NK-92 (cell line): Measurements from ENCODE around the gene ACAA1.
A peak's percentile ranks its signal among the peaks of the same experiment; 100 is the strongest.

Source experiments
- DNase-seq: peaks from one replicate; lab custom pipeline; 2025; ENCODE audit not compliant: unreplicated experiment; lab: John Stamatoyannopoulos, UW

The ACAA1 gene

DNA sequence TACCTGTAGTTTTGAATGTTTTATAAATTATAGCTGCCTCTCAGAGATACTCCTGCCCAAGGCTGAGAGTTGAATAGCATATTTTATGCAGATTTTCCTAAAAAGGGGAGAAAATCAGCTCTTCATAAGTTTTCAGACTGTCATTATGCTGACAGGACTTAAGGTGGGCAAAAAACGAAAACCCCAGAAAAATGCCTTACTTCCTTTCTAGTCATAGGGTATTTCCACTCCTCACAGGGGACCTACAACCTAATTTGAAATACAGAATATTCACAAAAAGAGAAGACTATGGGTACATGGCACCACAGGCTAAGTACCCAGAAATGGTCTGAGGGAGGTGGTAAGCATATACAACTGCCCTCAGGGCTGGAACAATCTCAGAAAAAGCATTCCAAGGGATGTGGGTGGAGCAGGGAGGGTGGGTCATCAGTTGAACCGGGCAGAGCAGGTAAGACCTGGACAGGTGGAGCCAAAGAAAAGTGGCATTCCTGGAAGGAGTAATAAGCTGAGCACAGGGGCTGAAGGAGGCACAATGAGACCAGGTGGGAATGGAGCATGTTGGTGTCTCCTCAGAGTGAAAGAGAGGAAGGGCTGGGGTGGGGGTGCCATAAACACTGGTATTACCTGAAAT is 17.8 kb upstream of the ACAA1 start:
- no peak for DNase-seq

DNA sequence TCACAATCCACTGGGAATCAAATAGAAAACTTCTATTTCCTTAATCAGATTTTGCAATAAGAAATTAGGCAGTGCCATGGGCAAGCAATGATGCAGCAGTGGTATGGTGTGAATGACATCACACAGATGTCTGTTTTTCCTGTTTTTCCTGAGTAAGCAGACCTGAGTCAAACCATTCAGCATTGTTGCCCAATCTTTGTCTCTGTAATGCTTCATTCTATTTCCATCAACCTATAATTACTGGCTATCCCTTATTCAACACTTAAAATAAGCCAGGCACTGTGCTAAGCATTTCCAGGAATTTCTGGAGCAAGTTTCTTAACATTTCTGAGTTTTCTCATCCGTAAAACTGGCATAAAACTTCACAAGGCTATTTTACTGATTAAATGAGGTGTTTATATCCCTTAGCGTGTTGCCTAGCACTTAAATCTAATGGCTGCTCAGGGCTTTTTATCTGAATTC is 17.1 kb upstream of the ACAA1 start:
- DNase-seq, result no peak

DNA sequence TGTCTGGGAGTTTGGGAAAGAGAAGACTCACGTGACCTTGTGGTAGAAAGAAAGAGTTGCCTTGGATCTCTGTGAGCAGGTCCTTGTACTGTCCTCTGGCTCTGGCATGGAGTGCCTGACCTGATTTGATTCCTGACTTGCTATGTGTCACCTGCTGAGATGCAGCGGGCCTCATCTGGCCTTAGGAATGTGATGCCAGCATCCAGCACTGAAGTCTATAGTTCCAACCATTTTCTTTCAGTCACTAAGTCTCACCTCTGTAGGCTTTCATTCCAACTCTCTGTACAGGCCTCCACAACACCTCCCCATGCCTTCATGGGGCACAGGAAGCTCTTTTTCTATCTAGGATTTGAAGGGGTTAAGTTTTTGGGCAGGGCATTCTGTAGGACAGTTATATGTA is 16.3 kb upstream of the ACAA1 start:
- no peak for DNase-seq

DNA sequence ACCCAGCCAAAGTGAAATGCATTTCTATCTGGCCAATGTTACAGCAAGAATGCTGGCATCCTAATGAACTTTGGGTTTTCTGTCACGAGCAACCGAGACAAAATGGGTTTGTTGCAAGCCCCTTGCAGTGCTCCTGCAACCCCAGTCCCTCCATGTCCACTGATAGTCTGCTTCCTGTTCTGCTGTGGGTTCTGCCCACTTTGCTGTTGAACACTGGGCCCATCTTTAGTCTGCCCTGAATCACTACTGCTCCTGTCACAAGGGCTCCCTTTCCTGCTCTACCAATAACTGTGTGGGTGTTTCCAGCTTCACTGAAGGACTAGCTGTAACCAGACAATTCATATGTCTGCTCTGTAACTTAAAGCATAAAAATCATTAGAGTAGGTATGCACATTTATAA is 15.7 kb upstream of the ACAA1 start:
- no peak for DNase-seq

DNA sequence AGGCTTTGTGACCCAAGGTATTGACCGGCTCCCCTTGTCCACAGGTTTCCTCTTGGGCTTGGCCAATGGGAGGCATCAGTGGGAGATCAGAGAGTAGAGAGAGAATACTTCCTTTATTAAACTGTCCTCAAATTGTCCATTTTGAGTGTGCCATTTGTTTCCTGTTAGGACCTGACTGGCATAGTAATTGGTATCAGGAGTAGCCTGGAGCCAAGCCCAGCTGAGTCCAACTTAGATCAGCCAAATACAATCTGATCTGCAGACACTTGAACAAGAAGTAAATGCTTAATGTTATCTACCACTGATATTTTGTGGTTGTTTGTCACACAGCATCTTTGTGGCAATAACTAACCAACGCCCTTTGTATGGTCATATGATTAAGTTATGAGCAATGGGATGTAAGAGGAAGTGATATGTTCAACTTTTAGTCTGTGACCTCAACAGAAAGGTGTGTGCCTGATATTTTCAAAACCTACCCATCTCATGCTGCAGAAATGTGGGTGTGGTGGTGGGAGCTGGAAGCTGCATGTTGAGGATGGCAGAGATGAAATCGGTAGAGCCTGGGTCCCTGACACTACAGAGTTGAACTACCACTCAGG is 14.8 kb upstream of the ACAA1 start:
- no peak for DNase-seq

DNA sequence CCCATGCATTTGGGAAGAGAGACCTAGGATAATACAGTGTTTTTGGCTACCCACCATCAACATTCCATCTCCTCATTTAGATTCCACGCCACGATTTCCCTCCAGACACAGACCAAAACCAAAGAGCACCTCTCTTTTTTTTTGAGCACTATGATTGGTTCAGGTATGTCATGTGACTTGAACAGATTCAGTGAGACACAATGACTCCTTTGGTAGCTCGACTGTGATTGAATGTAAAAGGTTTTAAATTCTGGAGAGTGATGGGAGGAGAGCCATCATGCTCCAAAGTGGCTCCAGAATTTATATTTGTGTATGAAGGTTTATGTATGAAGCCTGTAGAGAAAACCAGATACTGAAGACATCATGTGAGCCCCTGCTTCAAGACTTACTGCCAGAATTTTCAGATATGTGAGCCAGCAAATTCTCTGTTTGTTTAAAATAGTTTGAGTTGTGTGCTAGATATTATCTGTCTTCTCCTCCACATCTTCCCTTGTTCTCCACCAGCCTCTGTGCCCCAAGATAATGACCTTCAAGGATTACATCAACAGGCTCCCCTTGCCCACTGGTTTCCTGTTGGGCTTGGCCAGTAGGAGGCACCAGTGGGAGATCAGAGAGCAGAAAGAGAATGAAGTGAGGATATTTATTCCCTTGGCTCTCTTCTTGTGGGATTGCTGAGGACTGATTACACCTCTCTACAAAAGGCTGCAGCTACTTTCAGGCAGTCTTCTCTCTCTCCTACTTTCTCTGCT is 14.0 kb upstream of the ACAA1 start:
- DNase-seq, result no peak

DNA sequence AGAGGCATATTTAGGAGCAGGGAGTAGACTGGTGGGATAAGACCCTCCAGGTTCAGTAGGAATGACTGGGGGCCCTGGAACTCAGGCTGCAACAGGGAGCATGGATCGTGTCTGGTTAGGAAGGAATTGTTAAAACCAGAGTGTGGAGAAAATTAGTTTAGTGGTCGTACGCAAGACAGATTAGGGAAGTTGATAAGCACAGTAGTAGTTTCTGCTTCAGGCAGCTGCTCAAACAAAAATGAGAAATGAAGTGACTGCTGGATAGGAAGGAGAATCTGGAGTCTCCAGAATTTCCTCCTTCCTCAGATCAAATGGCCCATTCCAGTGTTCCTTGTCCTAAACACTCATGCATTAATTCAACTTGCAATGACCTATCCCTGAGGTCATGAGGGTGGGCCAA is 12.8 kb upstream of the ACAA1 start:
- no peak for DNase-seq

DNA sequence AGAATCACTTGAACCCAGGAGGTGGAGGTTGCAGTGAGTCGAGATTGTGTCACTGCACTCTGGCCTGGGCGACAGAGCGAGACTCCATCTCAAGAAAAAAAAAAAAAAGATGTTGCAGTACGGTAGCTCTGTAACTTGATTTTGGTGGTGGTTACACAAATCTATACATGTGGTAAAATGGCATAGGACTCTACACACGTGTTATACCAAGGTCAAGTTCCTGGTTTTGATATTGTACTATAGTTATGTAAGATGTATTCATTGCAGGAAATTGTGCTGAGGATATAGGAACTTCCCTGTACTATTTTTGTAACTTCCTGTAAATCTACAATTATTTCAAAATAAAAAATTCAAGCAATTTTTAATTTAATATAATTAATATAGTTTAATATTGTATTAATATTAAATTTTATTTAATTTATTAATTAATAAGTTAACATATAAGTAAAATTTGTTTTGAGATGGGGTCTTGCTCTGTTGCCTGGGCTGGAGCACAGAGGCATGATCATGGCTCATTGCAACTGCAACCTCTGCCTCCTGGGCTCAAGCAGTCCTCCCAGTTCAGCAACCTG is 11.5 kb upstream of the ACAA1 start:
- DNase-seq, result no peak

DNA sequence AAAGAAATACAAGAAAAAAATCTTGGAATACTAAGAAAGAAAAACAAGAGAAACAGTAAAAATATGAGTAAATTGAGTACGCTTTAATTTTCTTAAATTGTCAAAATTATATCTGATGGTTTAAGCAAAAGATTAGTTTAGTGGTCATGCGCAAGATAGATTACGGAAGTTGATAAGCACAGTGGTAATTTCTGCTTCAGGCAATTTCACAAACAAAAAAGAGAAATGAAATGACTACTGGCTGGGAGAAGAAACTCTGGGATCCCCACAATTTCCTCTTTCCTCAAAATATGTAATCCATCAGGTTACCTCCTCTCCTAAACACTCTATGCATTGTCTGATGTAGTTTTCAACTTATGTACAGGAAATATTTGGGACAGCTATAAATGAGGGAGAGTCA is 10.5 kb upstream of the ACAA1 start:
- DNase-seq, result no peak

DNA sequence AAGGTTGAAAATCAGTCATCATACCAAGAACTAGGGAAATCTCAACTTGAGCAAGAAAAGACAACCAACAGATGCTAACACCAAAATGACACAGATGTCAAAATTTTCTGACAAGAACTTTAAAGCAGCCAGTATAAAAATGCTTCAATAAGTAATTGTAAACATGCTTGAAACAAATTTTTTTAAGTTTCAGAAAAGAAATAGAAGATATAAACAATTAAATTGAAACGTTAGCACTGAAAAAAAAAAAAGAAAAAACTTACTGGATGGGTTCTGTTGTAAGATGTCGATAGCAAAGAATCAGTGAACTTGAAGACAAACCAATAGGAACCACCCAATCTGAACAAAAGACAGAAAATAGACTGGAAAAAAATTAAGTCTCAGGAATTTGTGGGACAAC is 9.6 kb upstream of the ACAA1 start:
- no peak for DNase-seq

DNA sequence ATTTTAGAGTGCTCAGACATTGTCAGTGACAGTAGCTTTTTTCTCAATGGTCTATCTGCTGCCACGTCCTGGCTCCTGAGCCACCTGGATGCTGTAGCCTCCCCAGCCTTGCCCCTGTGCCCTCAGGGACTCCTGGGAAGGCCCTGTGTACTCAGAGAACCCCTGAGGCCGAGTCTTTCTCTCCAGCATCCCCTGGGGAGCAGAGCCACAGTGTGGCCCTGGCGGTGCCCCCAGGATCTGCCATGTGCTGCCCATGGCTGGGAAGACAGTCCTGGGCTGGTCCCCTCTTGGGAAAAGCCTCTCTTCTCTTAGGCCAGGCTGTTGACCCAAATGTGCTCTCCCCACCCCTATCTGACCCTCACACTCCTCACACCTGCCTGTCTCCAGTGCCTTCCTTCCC is 6.6 kb upstream of the ACAA1 start:
- DNase-seq, result no peak

DNA sequence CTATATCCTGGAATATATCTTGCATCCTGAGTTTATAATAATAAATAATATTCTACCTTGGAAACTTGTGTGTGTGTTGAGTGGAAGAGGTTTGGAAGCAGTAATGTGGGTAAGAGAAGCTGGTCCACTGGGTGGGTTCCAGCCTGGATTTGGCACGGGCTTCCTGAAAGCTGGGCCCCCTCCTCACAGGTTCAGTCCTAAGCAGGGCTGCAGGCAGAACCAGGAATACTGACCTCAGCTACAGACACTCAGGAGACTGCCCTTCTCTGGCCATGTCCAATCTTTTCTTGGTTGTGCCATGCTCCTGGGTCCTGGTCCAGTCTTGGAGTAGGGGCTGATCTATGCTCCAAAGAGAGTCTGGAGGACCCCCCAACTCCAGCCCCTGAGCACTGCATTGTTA is 6.0 kb upstream of the ACAA1 start:
- no peak for DNase-seq

DNA sequence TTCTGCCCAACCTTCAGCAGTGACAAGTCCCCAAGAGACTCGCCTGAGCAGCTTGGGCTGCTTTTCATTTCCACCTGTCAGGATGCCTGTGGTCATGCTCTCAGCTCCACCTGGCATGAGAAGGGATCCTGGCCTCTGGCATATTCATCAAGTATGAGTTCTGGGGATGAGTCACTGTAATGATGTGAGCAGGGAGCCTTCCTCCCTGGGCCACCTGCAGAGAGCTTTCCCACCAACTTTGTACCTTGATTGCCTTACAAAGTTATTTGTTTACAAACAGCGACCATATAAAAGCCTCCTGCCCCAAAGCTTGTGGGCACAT is 5.0 kb upstream of the ACAA1 start:
- DNase-seq, result no peak

DNA sequence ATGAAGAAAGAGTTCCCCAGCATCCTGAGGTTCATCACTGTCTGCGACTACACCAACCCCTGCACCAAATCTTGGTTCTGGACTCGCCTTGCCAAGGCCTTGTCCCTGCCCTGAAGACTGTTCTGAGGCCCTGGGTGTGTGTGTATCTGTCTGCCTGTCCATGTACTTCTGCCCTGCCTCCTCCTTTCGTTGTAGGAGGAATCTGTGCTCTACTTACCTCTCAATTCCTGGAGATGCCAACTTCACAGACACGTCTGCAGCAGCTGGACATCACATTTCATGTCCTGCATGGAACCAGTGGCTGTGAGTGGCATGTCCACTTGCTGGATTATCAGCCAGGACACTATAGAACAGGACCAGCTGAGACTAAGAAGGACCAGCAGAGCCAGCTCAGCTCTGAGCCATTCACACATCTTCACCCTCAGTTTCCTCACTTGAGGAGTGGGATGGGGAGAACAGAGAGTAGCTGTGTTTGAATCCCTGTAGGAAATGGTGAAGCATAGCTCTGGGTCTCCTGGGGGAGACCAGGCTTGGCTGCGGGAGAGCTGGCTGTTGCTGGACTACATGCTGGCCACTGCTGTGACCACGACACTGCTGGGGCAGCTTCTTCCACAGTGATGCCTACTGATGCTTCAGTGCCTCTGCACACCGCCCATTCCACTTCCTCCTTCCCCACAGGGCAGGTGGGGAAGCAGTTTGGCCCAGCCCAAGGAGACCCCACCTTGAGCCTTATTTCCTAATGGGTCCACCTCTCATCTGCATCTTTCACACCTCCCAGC is 4.4 kb upstream of the ACAA1 start:
- DNase-seq, result no peak

DNA sequence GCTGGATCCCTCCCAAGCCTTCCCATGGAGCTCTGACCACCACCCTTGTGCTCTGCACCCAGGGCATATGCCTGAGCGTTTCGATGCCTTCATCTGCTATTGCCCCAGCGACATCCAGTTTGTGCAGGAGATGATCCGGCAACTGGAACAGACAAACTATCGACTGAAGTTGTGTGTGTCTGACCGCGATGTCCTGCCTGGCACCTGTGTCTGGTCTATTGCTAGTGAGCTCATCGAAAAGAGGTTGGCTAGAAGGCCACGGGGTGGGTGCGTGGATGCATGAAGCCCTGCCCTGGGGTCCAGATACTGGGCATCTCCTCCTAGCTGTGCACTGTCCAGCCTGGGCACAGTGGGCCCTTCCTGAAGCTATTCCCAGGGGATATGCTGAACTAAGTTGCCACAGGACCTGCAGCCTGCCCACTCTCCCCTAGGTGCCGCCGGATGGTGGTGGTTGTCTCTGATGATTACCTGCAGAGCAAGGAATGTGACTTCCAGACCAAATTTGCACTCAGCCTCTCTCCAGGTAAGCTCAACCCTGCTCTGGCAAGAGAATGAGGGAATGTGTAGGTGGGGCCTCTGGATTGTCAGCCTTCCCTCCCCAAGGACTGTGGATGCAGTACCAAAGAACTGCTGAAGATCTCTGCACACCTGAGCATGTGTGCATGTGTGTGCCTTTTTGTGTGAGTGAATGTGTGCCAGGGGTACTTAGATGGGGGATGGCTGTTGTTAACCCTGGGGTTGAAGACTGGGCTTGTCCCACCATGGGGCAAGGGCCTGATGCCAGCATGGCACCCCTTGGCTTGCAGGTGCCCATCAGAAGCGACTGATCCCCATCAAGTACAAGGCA is 3.6 kb upstream of the ACAA1 start:
- DNase-seq, result no peak

DNA sequence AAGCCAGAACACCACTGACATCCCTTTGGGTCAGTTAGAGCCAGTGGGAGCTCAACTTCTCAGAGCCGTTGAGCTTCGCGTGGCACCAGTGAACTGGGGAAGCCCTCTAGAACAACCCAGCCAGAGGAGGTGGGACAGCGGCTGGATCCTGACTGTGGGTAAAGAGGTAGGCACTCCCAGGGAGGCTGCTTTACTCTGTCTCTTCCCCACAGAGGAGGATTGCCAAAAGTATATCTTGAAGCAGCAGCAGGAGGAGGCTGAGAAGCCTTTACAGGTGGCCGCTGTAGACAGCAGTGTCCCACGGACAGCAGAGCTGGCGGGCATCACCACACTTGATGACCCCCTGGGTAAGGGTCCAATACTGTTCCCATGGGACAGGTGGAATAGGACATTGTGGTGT is 2.7 kb upstream of the ACAA1 start:
- DNase-seq, result no peak

DNA sequence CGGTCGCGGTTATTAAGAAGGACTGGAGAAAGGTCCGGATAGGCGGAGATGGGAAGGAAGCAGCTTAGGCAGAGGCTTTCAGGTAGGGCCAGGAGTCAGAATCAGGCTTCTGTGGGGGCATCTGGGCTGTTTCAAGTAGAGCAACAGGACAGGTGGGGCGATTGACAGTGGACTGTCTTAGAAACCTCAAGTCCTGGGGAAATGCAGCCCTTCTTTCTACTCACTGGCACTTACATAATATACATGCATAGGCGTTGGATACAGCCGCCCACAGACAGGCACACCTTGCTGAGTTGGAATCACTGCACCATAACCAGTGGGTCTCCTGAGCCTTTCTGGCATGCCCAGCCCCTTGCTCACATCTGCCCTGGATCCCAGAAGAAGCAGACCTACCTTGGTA is 2.3 kb upstream of the ACAA1 start:
- DNase-seq, result no peak

DNA sequence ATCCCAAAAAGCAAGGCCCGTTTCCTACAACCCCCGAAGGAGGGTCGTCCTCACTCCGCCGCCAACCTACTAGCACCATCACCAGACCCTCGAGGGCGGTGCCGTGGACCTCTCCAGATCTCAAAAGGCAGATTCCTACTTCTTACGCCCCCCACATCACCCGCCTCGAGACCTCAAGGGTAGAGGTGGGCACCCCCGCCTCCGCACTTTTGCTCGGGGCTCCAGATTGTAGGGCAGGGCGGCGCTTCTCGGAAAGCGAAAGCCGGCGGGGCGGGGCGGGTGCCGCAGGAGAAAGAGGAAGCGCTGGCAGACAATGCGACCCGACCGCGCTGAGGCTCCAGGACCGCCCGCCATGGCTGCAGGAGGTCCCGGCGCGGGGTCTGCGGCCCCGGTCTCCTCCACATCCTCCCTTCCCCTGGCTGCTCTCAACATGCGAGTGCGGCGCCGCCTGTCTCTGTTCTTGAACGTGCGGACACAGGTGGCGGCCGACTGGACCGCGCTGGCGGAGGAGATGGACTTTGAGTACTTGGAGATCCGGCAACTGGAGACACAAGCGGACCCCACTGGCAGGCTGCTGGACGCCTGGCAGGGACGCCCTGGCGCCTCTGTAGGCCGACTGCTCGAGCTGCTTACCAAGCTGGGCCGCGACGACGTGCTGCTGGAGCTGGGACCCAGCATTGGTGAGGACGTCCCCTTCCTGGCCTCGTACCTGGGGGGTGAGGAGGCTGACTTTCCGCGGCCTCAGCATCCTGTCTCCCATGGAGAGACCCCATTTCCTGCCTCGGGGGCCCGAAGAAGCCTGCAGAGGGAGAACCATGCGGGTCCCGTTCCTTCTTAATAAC is 1.6 kb upstream of the ACAA1 start, which contains the start of gene MYD88:
Gene MYD88 (plus strand): TSS at position 313 of the 842 bp plus-strand sequence. CDS start 40 bp downstream, at position 353.
- DNase-seq, result peak; percentile 19

DNA sequence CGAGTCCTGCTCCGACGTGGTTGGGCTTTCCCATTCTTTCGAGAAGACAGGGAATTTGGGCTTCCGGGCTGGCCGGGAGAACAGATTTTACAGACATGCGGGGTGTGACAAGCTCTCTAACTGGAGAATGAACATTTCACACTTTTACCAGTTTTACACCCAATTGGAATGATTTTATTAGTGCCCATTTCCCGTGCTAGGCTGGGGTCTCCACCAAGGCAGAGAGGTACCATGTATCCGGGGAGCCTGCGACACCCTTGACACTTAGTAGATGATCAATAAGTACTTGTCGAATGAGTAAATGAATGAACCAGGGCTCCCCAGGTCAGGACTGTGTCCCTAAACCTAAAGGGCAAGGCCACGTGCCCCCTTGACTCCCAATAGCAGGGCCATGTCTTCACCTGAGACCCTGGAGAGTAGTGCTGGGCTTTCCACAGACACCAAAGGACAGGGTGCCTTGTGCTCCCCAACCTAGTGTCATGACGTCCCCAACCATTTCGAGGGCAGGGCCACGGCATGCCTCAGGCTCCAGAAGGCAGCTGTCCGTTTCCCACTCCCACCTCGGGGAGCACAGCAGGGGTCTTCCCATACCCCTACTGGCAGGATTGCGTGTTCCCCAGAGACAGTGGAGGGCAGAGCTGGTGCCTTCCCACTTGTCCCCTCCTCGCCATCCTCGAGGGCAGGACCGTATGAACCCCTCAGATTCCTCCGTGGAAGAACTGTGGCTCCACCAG is 855 bp upstream of the ACAA1 start:
- no peak for DNase-seq
